Adrenal gland (tissue), 12 donors: ENCODE data around the gene ANO6. TPM values are rescaled to one million over a fixed set of nuclear protein-coding genes. Genes with fewer than 3 reads are reported as not detected.
A peak's percentile ranks its signal among the peaks of the same experiment; 100 is the strongest.

ENCODE experiments used
- DNase-seq, 7 donors: peaks; one replicate each; pipeline ENCODE4 v3.0.0-alpha.2; 2019 to 2020
- H3K27ac ChIP-seq, 5 donors: fragments of 200-600 bp; sonication (generic) in 4 of 5; 1 replicate in 3 of 5; 2 replicates in 2 of 5; pipeline versions ENCODE4 v1.5.1 to v1.8.0; 2016 to 2020; ENCODE audit warnings: mild to moderate bottlenecking in 1 of 5
- H3K27me3 ChIP-seq: fragments of 200-600 bp; 2 replicates; pipeline ENCODE4 v1.8.0; 2021
- H3K36me3 ChIP-seq, 2 donors: fragments of 200-600 bp; replicated peaks in 1 of 2; 1 replicate in 1 of 2; 2 replicates in 1 of 2; pipeline versions ENCODE4 v1.5.1 to v1.8.0; 2018 to 2022
- H3K4me1 ChIP-seq, 2 donors: fragments of 200-600 bp; replicated peaks in 1 of 2; 1 replicate in 1 of 2; 2 replicates in 1 of 2; pipeline versions ENCODE4 v1.5.1 to v1.8.0; 2018 to 2021
- H3K4me3 ChIP-seq, 4 donors: fragments of 200-600 bp; sonication (generic) in 3 of 4; one replicate each; pipeline ENCODE4 v1.5.1; 2016 to 2018
- H3K9me3 ChIP-seq, 3 donors: fragments of 200-600 bp; sonication (generic) in 1 of 3; replicated peaks in 1 of 3; 1 replicate in 2 of 3; 2 replicates in 1 of 3; pipeline versions ENCODE4 v1.5.1 to v1.8.0; 2016 to 2021
- CTCF ChIP-seq, 6 experiments: fragments of 450-650 bp in 4 of 6; fragments of 200-600 bp in 2 of 6; sonication (generic) in 1 of 6; IDR thresholded peaks; 1 replicate in 5 of 6; 2 replicates in 1 of 6; pipeline versions ENCODE4 v1.5.1 to v1.8.0; 2016 to 2021; ENCODE audit warnings: antibody characterized with exemption in 6 of 6, mild to moderate bottlenecking in 2 of 6, moderate library complexity in 1 of 6
- POLR2A ChIP-seq, 2 donors: fragments of 450-650 bp; IDR thresholded peaks; one replicate each; pipeline ENCODE4 v1.6.1; 2017; ENCODE audit warnings: antibody characterized with exemption in 2 of 2, mild to moderate bottlenecking in 2 of 2, moderate library complexity in 1 of 2
- WGBS, 4 donors: extraction: QIAGEN DNeasy Blood & Tissue Kit in 2 of 4; methylation state at CpG; one replicate each; pipeline versions ENCODE4 v1.1.5 to v1.1.7; 2013 to 2017; 5-methylcytosine and 5-hydroxymethylcytosine counted together
- intact Hi-C, 2 donors: fragments of 100-400 bp; cut with DNase I; formaldehyde crosslinking; loops; one replicate each; pipeline versions ENCODE4 v1.14.1 to v1.15.0; 2022 to 2023
- polyA plus RNA-seq, 3 donors: library from polyadenylated mRNA; stranded (reverse); fragments of 200-250 nt in 2 of 3; fragments of 350-450 nt in 1 of 3; fragmentation: Illumina TruSeq in 1 of 3; extraction: RNeasy Lipid Tissue Mini Kit (QIAGEN cat#74804) in 1 of 3; gene quantifications; one replicate each; pipeline ENCODE4 v1.2.3, GENCODE V29; 2013 to 2014
- small RNA-seq, 2 donors: library from RNA; depleted of rRNA; stranded (forward); fragments of <200 nt; gene quantifications; one replicate each; pipeline ENCODE3, GENCODE V24; 2016
- total RNA-seq, 9 donors: library from RNA; depleted of rRNA in 4 of 9; stranded (reverse); fragments of >200 nt in 4 of 9; fragments of 120-200 nt in 1 of 9; fragmentation: NEBNext Ultra II Directional in 1 of 9; extraction: Animal tissue kit (Norgen Biotek cat#: 25700) in 1 of 9; gene quantifications; one replicate each; pipeline versions ENCODE4 v1.1.0 to v1.2.4, GENCODE V29; 2013 to 2023
- donor health status: healthy with polysubstance abuse.
- donor health status: Bipolar disorder and iron deficiency.
- donor health status: DM: yes; HTN: yes; CAD: no.
- donor health status: DM: no; HTN: no; CAD: no.
- donor health status: DM: no; HTN: no; CAD: no.
- donor health status: DM: yes; HTN: yes; CAD: no.

Gene ANO6
- total and polyA plus RNA-seq, 12 donors: 7.5 to 92.3 (median 54.4) TPM

GRCh38 chr12:45478931-45479330 lies 263.0 kb downstream of the ANO6 start:
- H3K27me3 ChIP-seq: no peaks in the 10 kb centered on the region
- WGBS, 4 donors: 75 to 86% (median 81%) methylated on average over 1 of the region's 1 CpG

GRCh38 chr12:45481746-45482145 lies 265.9 kb downstream of the ANO6 start:
- Histone ChIP-seq H3K9me3 (no peaks in the 10 kb centered on the region), H3K4me3 (no peak overlapping the region), H3K4me1 (no peaks in the 10 kb centered on the region), H3K36me3 (no peaks in the 10 kb centered on the region), H3K27ac (no peak overlapping the region), H3K27me3 (no peaks in the 10 kb centered on the region)
- intact Hi-C loops: no loop called here
- TF ChIP-seq POLR2A (IDR thresholded peaks at IDR 0.05): no peak
- no peak for TF ChIP-seq CTCF (IDR thresholded peaks at IDR 0.05)
- DNase-seq: no peak
- WGBS, 4 donors: 48 to 73% (median 60%) methylated on average over 5 of the region's 5 CpGs

More at GRCh38 chr12:45478931-45479330, 263.0 kb downstream of the ANO6 start:
- Histone ChIP-seq H3K9me3 (no peaks in the 10 kb centered on the region), H3K36me3 (no peaks in the 10 kb centered on the region), H3K27ac (no peak overlapping the region), H3K4me1 (no peaks in the 10 kb centered on the region), H3K4me3 (no peak overlapping the region)
- TF ChIP-seq POLR2A (IDR thresholded peaks at IDR 0.05): no peak
- TF ChIP-seq CTCF (IDR thresholded peaks at IDR 0.05): no peak
- DNase-seq: no peak
- intact Hi-C loops: no loop called here

GRCh38 chr12:45483571-45483970 lies 267.7 kb downstream of the ANO6 start:
- WGBS, 4 donors: 50 to 55% (median 53%) methylated on average over 2 of the region's 2 CpGs
- H3K4me3 ChIP-seq: no peak overlapping the region
- H3K9me3 ChIP-seq: no peaks in the 10 kb centered on the region
- no peaks in the 10 kb centered on the region for H3K27me3 ChIP-seq
- DNase-seq: peak in 3 of 7 donors; percentile 12 to 23 (median 12)
- TF ChIP-seq CTCF (IDR thresholded peaks at IDR 0.05) (no peak), POLR2A (IDR thresholded peaks at IDR 0.05) (no peak)
- H3K36me3 ChIP-seq: no peaks in the 10 kb centered on the region
- no peak overlapping the region for H3K27ac ChIP-seq
- intact Hi-C loops: no loop called here
- H3K4me1 ChIP-seq: no peaks in the 10 kb centered on the region

Small RNA genes lying within 50 kb of the gene (small RNA-seq; reads per million reads assigned to genes)
- gene AC009248.2: 0 reads per million in 2 donors

Other genes with a start within 250 kb of the ANO6 start
- under 1 TPM in 1 of 9 donors, not detected in 8; 0.06 TPM for gene DBX2, start 165.0 kb upstream of the ANO6 start, total RNA-seq
- gene DBX2, start 165.0 kb upstream of the ANO6 start, polyA plus RNA-seq: under 1 TPM in 2 of 3 donors, not detected in 1; 0.03 to 0.16 TPM